GM12878 (cell line): ENCODE measurements around the gene GTPBP3. TPM values are rescaled to one million over a fixed set of nuclear protein-coding genes. Genes with fewer than 3 reads are reported as not detected.
A peak's percentile ranks its signal among the peaks of the same experiment; 100 is the strongest.

ENCODE experiments used
- E2F8 ChIP-seq: fragments of 450-650 bp; IDR thresholded peaks from 2 replicates; pipeline ENCODE4 v1.6.1; 2018; ENCODE audit warnings: mild to moderate bottlenecking, low read depth, moderate library complexity; ENCODE audit not compliant: partially characterized antibody
- EGR1 ChIP-seq, 2 experiments: IDR thresholded peaks; 1 replicate in 1 of 2; 2 replicates in 1 of 2; pipeline ENCODE4 v1.6.1; 2011 to 2012; ENCODE audit warnings: low read depth in 2 of 2, low read length in 2 of 2, borderline replicate concordance in 1 of 2, mild to moderate bottlenecking in 1 of 2, moderate library complexity in 1 of 2
- FOXM1 ChIP-seq: IDR thresholded peaks from 2 replicates; pipeline ENCODE4 v1.6.1; 2012; ENCODE audit warnings: low read depth, mild to moderate bottlenecking, inconsistent platforms, low read length, moderate library complexity
- MXI1 ChIP-seq: fragments of 150-350 bp; IDR thresholded peaks from 2 replicates; pipeline ENCODE4 v1.6.1; 2011; ENCODE audit warnings: low read depth, mild to moderate bottlenecking, inconsistent platforms, low read length, improper control_type of control experiment
- NRF1 ChIP-seq: conservative IDR thresholded peaks from 2 replicates; pipeline ENCODE4 v1.6.1; 2011; ENCODE audit warnings: mild to moderate bottlenecking, low read depth, low read length, improper control_type of control experiment
- PBX3 ChIP-seq: IDR thresholded peaks from 2 replicates; pipeline ENCODE4 v1.6.1; 2011; ENCODE audit warnings: mild to moderate bottlenecking, low read depth, low read length, moderate library complexity; ENCODE audit not compliant: insufficient replicate concordance
- SIX5 ChIP-seq: IDR thresholded peaks from 2 replicates; pipeline ENCODE4 v1.6.1; 2011; ENCODE audit warnings: mild to moderate bottlenecking, low read depth, low read length, moderate library complexity; ENCODE audit not compliant: severe bottlenecking
- SPI1 ChIP-seq: IDR thresholded peaks from 2 replicates; pipeline ENCODE4 v1.6.1; 2011; ENCODE audit warnings: low read depth, mild to moderate bottlenecking, low read length, moderate library complexity, borderline replicate concordance; ENCODE audit not compliant: insufficient read depth
- WRNIP1 ChIP-seq: IDR thresholded peaks from 2 replicates; pipeline ENCODE4 v1.6.1; 2011; ENCODE audit warnings: low read depth, low read length, improper control_type of control experiment, borderline replicate concordance
- YY1 ChIP-seq: IDR thresholded peaks from 2 replicates; pipeline ENCODE4 v1.6.1; 2011; ENCODE audit warnings: low read depth, mild to moderate bottlenecking, low read length
- ZNF217 ChIP-seq: fragments of 450-650 bp; IDR thresholded peaks from 2 replicates; pipeline ENCODE4 v1.6.1; 2017; ENCODE audit warnings: antibody characterized with exemption, mild to moderate bottlenecking
- polyA plus RNA-seq, 11 experiments: library from polyadenylated mRNA; depleted of rRNA in 4 of 11; unstranded in 6 of 11; stranded (reverse) in 5 of 11; fragments of >200 nt; fragmentation: Nextera tagmentation in 4 of 11; fragmentation: Illumina TruSeq in 1 of 11; extraction: Ambion mirVana in 4 of 11; extraction: Trizol in 1 of 11; gene quantifications; 1 replicate in 1 of 11; 2 replicates in 10 of 11; pipeline versions ENCODE4 v1.2.1 to v1.2.3, GENCODE V29; 2011 to 2016; ENCODE audit warnings: inconsistent platforms in 2 of 11, missing spikeins in 2 of 11, low read depth in 1 of 11
- total RNA-seq, 4 experiments: library from RNA; depleted of rRNA in 3 of 4; stranded (reverse); fragments of >200 nt in 3 of 4; fragmentation: Illumina TruSeq in 1 of 4; extraction: Trizol in 1 of 4; gene quantifications; 2 replicates each; pipeline versions ENCODE4 v1.2.1 to v1.2.3, GENCODE V29; 2013 to 2021
- TF ChIP-seq, protein P1 (sequence below): fragments of 450-650 bp; formaldehyde crosslinking; IDR thresholded peaks from 2 replicates; pipeline ENCODE4 v1.5.0; 2022; ENCODE audit warnings: mild to moderate bottlenecking, missing genetic modification characterization
- TF ChIP-seq, protein P2 (sequence below): fragments of 450-650 bp; IDR thresholded peaks from 2 replicates; pipeline ENCODE4 v1.6.1; 2017; ENCODE audit warnings: mild to moderate bottlenecking
- TF ChIP-seq, protein P3 (sequence below): IDR thresholded peaks from 2 replicates; pipeline ENCODE4 v1.6.1; 2012; ENCODE audit warnings: low read length, inconsistent platforms

GTPBP3 gene
- total and polyA plus RNA-seq, 10 of the 15 experiments (the other 5 are each of a cell fraction or from before 2014, with no cell fraction given), result 2.9 to 46.8 (median 15.4) TPM

DNA sequence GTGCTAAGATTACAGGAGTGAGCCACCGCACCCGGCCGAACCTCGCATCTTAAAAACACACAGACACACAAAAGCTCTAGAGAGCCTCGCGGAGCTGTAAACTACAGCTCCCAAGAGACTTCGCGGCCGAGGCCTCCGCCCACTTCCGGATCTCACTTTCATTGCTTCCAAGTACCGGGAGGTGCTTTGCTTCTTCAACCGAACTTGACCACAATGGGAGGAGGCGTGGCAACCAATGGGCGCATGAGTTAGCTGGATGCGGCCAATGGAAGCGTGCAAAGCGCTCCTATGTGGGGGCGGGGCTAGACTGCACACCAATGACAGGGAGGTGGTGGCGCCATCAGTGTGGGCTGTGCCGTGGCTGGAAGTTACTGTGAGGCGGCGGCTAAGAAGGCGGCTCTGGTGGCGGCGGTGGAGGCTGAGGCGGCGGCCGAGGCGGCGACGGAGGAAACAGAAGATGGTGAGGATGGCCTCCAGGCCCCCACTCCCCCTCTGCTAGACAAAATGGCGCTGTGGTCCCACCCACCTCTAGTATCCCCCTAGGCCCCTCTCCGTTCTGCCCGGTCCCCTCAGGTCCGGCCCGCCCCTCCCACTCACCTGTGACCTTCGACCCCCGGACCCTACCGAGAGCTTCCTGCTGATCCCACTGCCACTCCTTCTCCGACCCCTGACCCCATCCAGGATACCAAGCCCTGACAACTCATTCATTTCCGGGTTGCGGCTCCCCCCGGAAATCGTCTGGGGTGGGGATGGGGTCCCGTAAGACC, 28.0 kb upstream of the GTPBP3 start, which contains the start of gene DDA1 (continued):
- TF ChIP-seq E2F8 (no peak), YY1 (peak; percentile 89), PBX3 (peak; percentile 72), WRNIP1 (no peak), MXI1 (peak; percentile 21; the same call in 1 of the 2 replicates), SPI1 (peak; percentile 40; the same call in 1 of the 2 replicates), SIX5 (peak; percentile 90), FOXM1 (no peak), EGR1 (IDR thresholded peaks at IDR 0.05; ENCODE audit: borderline replicate concordance in 1 of 2, low read depth in 2 of 2, low read length in 2 of 2) (peak in 1 of 2 experiments; percentile 59; a peak in 2 of 3 replicates), NRF1 (no peak), ZNF217 (no peak)
- TF ChIP-seq, protein P1, sequence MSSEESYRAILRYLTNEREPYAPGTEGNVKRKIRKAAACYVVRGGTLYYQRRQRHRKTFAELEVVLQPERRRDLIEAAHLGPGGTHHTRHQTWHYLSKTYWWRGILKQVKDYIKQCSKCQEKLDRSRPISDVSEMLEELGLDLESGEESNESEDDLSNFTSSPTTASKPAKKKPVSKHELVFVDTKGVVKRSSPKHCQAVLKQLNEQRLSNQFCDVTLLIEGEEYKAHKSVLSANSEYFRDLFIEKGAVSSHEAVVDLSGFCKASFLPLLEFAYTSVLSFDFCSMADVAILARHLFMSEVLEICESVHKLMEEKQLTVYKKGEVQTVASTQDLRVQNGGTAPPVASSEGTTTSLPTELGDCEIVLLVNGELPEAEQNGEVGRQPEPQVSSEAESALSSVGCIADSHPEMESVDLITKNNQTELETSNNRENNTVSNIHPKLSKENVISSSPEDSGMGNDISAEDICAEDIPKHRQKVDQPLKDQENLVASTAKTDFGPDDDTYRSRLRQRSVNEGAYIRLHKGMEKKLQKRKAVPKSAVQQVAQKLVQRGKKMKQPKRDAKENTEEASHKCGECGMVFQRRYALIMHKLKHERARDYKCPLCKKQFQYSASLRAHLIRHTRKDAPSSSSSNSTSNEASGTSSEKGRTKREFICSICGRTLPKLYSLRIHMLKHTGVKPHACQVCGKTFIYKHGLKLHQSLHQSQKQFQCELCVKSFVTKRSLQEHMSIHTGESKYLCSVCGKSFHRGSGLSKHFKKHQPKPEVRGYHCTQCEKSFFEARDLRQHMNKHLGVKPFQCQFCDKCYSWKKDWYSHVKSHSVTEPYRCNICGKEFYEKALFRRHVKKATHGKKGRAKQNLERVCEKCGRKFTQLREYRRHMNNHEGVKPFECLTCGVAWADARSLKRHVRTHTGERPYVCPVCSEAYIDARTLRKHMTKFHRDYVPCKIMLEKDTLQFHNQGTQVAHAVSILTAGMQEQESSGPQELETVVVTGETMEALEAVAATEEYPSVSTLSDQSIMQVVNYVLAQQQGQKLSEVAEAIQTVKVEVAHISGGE (CRISPR knock-in tag), result no peak
- TF ChIP-seq, protein P2, sequence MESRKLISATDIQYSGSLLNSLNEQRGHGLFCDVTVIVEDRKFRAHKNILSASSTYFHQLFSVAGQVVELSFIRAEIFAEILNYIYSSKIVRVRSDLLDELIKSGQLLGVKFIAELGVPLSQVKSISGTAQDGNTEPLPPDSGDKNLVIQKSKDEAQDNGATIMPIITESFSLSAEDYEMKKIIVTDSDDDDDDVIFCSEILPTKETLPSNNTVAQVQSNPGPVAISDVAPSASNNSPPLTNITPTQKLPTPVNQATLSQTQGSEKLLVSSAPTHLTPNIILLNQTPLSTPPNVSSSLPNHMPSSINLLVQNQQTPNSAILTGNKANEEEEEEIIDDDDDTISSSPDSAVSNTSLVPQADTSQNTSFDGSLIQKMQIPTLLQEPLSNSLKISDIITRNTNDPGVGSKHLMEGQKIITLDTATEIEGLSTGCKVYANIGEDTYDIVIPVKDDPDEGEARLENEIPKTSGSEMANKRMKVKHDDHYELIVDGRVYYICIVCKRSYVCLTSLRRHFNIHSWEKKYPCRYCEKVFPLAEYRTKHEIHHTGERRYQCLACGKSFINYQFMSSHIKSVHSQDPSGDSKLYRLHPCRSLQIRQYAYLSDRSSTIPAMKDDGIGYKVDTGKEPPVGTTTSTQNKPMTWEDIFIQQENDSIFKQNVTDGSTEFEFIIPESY, result no peak
- TF ChIP-seq, protein P3, sequence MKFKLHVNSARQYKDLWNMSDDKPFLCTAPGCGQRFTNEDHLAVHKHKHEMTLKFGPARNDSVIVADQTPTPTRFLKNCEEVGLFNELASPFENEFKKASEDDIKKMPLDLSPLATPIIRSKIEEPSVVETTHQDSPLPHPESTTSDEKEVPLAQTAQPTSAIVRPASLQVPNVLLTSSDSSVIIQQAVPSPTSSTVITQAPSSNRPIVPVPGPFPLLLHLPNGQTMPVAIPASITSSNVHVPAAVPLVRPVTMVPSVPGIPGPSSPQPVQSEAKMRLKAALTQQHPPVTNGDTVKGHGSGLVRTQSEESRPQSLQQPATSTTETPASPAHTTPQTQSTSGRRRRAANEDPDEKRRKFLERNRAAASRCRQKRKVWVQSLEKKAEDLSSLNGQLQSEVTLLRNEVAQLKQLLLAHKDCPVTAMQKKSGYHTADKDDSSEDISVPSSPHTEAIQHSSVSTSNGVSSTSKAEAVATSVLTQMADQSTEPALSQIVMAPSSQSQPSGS, result no peak
